GM19452 (cell line): ENCODE data around the gene PHLPP1.

ENCODE experiments used
- ATAC-seq: cut with Tn5 transposase; IDR thresholded peaks from one replicate; pipeline ENCODE4 v1.9.1; 2021; ENCODE audit not compliant: unreplicated experiment

Gene PHLPP1

DNA sequence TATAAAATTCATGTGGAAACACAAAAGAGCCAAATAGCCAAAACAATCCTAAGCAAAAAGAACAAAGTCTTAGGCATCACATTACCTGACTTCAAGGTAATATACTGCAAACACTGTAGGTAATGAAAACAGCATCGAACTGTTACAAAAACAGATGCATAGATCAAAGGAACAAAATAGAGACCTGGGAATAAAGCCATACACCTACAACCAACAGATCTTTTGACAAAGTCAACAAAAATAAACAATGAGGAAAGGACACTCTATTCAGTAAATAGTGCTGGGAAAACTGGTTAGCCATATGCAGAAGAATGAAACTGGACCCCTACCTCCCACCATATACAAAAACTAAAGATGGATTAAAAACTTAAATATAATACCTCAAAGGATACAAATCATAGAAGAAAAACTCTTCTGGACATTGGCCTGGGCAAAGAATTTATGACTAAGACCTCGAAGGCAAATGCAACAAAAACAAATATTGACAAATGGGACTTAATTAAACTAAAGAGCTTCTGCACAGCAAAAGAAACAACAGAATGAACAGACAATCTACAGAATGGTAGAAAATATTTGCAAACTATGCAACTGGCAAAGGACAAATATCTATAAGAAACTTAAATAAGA, 218.0 kb downstream of the PHLPP1 start:
- no peak for ATAC-seq

DNA sequence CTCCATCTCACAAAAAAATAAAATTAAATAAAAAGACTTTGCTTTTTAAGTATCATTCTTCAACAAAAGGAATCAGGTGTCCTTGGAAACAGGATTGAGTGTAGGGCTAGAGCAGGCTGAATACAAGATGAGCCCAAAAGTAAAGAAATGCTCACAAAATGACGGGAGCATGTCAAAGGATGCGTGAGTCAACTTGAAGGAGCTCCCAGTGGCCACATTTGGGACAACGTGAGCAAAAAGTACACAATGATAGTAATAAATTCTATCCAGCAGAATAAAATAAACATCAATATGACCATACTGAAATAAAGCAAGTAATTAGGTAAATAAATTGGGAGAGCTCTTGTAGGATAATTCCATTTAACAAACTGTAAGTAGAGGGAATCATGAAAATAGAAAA, 220.7 kb downstream of the PHLPP1 start:
- ATAC-seq, result no peak

- ATAC-seq, result no peak
Observed at GRCh38 chr18:62937065-62937464, 221.7 kb downstream of the PHLPP1 start.

GRCh38 chr18:62938006-62938405, 222.7 kb downstream of the PHLPP1 start:
- no peak for ATAC-seq

GRCh38 chr18:62938487-62938886, 223.1 kb downstream of the PHLPP1 start:
- peak; percentile 80 for ATAC-seq

DNA sequence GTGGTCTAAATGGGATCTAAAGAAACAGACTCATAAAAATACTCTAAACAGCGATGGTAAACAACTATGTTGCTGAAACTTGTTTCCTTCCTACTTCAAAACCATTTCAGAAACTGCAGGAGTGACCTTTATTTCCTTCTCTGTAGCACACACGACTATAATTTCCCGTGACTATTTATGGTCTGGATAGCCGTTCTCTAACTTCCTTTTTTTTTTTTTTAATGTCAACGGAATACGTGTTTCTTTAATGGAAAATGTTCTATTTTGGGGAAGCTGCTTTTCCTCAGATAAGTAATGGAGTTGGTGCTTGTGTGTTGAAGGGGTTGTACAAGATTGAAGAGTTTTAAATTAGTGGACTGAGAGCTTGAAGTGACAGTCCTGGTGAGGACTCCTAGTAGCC, 224.1 kb downstream of the PHLPP1 start:
- no peak for ATAC-seq

GRCh38 chr18:62939926-62940325, 224.6 kb downstream of the PHLPP1 start:
- no peak for ATAC-seq

DNA sequence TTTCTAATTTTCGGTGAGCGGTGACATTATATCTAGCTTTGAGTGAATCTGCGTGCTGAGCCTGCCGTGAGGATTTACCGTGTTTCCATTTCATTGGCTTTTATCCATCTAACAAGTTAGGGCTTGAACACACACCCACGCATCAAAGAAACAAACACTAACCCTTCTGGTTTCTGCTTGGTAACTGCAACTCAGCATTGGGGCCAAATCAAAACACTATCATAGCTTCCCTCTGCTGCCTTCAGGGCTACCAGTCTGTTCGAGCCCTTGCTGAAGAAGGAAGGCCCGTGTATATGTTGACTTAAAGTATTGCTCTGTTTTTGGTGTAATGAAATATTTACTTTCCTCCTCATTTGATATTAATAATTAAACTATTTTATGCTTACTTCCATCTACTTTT, 227.2 kb downstream of the PHLPP1 start:
- no peak for ATAC-seq

DNA sequence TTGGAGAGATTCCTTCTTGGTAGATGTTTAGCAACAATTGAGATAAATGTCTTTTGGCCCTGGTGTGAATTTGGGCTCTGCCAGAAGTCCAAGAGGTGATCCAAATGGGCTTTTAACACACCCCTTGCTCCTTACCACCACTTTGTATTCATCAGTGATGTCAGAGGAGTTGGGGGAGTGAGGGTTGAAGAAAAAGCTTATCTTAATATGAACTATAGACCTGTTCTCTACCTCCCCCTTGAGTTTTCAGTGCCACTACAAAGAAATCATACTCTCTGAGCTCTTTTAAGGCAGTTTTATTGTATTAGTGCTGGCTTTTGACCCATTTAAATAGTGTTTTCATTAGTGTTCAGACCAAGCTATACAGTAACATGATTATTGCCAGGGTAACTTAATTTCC, 229.1 kb downstream of the PHLPP1 start:
- ATAC-seq, result no peak

DNA sequence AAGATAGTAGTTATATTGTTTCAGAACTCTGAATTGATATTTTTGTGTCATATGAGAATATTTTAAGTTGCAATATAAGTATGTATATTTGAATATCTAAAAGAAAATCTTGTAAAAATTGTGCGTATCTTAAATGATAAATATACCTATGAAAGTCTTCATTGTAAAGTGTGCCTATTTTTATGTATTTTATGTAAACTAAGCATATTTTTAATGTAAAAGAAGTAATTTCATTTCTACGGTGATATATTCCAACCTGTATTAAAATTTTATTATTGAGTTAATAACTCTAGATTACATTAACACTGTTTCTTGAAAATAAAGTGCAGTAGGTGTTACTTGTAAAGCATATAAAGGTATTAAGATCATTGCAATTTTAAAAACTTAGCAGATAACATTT, 233.4 kb downstream of the PHLPP1 start:
- ATAC-seq, result no peak

GRCh38 chr18:62950246-62950645, 234.9 kb downstream of the PHLPP1 start:
- no peak for ATAC-seq

- no peak for ATAC-seq
Observed at GRCh38 chr18:62952807-62953206, 237.5 kb downstream of the PHLPP1 start.

- no peak for ATAC-seq
Observed at GRCh38 chr18:62953663-62954062, 238.3 kb downstream of the PHLPP1 start.

DNA sequence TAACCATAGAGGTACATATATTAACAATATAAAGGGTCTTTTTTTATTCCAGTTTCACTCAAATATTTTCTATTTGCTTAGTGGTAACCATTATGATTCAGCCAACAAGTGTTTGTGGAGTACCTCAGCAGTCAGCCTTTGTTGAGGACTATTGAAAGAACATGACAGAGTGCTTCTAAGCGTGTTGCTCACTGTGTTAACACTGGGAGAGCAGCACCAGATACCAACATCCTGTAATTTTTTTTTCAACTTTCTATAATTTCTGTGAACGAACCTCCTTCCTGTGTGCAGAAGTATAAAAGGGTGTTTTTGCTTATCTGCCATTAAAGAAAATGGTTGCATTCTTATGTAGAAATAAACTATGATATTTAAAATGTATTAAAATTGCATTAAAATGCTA, 239.0 kb downstream of the PHLPP1 start:
- no peak for ATAC-seq

DNA sequence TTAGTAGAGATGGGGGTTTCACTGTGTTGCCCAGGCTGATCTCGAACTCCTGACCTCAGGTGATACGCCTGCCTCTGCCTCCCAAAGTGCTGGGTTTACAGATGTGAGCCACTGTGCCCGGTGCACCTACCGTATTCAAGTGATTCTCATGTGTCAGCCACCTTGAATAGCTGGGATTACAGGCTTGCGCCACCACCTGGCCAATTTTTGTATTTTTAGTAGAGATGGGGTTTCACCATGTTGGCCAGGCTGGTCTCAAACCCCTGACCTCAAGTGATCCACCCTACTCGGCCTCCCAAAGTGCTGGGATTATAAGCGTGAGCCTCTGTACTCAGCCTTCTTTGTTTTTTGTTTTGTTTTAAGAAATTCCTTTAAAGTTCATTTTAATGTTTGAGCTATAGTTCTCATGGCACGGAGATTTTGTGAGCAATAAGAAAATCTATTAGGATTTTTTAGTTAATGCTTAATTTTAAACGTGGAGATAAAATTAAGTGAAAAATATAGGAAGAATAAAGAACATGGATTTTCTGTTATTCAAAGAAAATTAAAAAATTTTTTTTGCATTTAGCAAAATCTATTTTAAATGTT, 242.6 kb downstream of the PHLPP1 start:
- no peak for ATAC-seq

DNA sequence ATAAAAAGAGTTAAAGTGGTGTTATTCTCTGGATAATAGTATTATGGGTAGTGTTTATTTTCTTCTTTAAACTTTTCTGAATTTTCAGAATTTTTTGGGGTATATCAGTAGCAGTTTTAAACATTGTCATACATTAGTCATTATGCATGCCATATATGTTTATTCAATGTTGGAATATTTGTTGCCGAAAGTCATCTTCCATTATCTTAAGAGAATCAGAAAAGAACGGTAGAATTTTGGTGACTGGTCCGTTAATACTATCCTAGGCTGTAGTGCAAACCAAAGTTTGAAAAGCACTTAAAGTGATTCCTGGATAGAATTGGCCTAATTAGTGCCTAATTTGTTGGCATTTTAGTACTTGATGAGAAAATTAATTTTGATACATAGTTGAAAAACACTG, 244.1 kb downstream of the PHLPP1 start:
- no peak for ATAC-seq

GRCh38 chr18:62963507-62963906, 248.2 kb downstream of the PHLPP1 start:
- ATAC-seq, result no peak

GRCh38 chr18:62964432-62964831, 249.1 kb downstream of the PHLPP1 start:
- no peak for ATAC-seq

DNA sequence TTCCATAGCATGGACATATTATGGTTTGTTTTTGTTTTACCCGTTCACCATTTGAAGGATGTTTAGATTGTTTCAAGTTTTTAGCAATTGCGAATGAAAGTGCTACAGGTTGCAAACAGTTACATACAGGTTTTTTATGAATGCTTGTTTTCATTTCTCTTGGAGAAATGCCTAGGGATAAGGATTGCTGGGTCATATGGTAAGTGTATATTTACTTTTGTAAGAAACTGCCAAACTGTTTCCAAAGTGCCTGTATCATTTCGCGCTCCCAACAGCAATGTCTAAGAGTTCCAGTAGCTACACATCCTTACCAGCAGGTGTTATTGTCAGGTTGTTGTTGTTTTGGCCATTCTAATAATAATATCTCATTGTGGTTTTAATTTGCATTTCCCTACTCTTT, 251.7 kb downstream of the PHLPP1 start:
- ATAC-seq, result no peak

DNA sequence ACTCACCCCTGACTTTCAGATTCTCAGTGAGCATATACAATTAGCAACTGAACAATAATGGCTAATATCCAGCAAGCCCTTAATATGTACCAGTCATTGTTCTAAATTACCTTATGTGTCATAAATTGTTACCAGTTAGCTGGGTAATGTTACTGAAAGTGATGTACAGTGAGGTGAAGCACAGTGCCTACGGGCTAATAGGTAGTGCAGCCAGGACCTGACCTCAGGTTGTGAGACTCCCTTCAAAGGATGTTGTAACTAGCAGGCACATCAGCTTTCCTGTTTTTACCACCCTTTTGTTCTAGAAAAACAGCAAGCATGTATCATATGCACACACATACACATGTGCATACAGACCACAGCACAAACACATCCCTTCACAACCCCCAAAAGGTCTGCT, 258.3 kb downstream of the PHLPP1 start:
- ATAC-seq, result no peak

- no peak for ATAC-seq
Observed at GRCh38 chr18:62974388-62974787, 259.0 kb downstream of the PHLPP1 start.

- no peak for ATAC-seq
Observed at GRCh38 chr18:62974928-62975675, 259.8 kb downstream of the PHLPP1 start.
